ENCODE data around the gene LAYN. TPM values are rescaled to one million over a fixed set of nuclear protein-coding genes. Genes with fewer than 3 reads are reported as not detected.
A peak's percentile ranks its signal among the peaks of the same experiment; 100 is the strongest.

LAYN gene
- total RNA-seq, 6 experiments from 2014 or later: 0.19 to 2.0 (median 0.59) TPM

DNA sequence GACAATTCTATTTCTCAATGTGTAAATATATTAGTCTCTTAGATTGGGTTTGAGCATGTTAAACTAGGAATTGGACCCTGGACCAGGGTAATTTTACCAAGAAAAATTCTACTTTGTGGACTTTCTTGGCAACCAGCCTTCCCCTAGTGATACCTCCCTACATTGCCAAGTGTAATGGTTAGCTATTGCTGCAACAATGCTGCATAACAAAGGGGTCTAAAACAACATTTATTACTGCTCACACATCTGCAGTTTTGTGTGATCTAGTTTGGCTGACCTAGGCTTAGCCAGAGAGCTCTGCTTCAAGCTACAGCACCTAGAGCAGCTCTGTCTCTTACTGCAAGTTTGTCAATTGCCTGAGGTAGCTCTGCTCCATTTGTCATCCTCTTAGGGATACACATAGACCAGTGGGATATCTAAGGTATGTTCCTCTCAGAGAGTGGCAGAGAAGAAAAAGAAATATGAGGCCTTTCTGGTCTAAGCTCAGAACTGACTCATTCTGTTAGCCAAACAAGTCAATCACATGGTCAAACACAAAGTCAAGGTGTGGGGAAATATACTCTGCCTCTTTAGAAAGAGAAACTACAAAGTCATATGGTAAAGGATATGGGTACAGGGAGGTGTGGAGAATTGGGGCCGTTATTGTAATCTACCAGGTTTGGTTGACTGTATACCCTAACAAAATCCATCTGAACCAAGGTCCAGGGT is 2.0 kb upstream of the LAYN start:
- H3K4me3 ChIP-seq: no peak overlapping the region
- peaks cover 0 to 12% (median 3%) of the 10 kb centered on the region in 4 donors for H3K4me1 ChIP-seq
- no peak overlapping the region for H3K27ac ChIP-seq
- H3K27me3 ChIP-seq: peaks cover 0 to 18% of the 10 kb centered on the region in 2 donors
- no peaks in the 10 kb centered on the region for H3K36me3 ChIP-seq
- TF ChIP-seq CTCF (IDR thresholded peaks at IDR 0.05) (no peak), POLR2A (IDR thresholded peaks at IDR 0.05) (no peak)
- ATAC-seq: peak in 1 of 4 donors; percentile 38
- H3K9me3 ChIP-seq: no peaks in the 10 kb centered on the region
- no peak for DNase-seq
- WGBS (ENCODE audit: insufficient coverage, low coverage, low lambda C conversion rate, missing lambda C conversion rate): 82% methylated on average over 1 of the region's 1 CpG
- intact Hi-C loops (cut with DNase I): no loop called here

GRCh38 chr11:111539426-111540113 is 950 bp upstream of the LAYN start:
- H3K36me3 ChIP-seq: no peaks in the 10 kb centered on the region
- H3K27me3 ChIP-seq: peaks cover 0 to 18% of the 10 kb centered on the region in 2 donors
- 68% methylated on average over 6 of the region's 9 CpGs for WGBS (ENCODE audit: insufficient coverage, low coverage, low lambda C conversion rate, missing lambda C conversion rate)
- H3K27ac ChIP-seq: no peak overlapping the region
- intact Hi-C loops (cut with DNase I): no loop called here
- no peak overlapping the region for H3K4me3 ChIP-seq
- H3K9me3 ChIP-seq: no peaks in the 10 kb centered on the region
- TF ChIP-seq POLR2A (IDR thresholded peaks at IDR 0.05) (no peak), CTCF (IDR thresholded peaks at IDR 0.05) (no peak)
- H3K4me1 ChIP-seq: peaks cover 0 to 12% (median 3%) of the 10 kb centered on the region in 4 donors
- DNase-seq (no peak), ATAC-seq (no peak)

- intact Hi-C loops (cut with DNase I): no loop called here
- Histone ChIP-seq H3K27me3 (peaks cover 0 to 18% of the 10 kb centered on the region in 2 donors), H3K4me1 (peaks cover 0 to 12% (median 3%) of the 10 kb centered on the region in 4 donors), H3K36me3 (no peaks in the 10 kb centered on the region), H3K4me3 (peak overlapping the region; percentile 32 to 39 (median 36)), H3K9me3 (no peaks in the 10 kb centered on the region), H3K27ac (peak overlapping the region in 1 of 3 donors; percentile 57)
- ATAC-seq (peak; percentile 12 to 29 (median 20)), DNase-seq (no peak)
- no peak for TF ChIP-seq POLR2A (IDR thresholded peaks at IDR 0.05)
- TF ChIP-seq CTCF (IDR thresholded peaks at IDR 0.05): no peak
- WGBS (ENCODE audit: insufficient coverage, low coverage, low lambda C conversion rate, missing lambda C conversion rate): no CpG with 5 or more reads among the region's 22 CpGs
Measured at GRCh38 chr11:111540937-111541253, 375 bp downstream of the LAYN start.

DNA sequence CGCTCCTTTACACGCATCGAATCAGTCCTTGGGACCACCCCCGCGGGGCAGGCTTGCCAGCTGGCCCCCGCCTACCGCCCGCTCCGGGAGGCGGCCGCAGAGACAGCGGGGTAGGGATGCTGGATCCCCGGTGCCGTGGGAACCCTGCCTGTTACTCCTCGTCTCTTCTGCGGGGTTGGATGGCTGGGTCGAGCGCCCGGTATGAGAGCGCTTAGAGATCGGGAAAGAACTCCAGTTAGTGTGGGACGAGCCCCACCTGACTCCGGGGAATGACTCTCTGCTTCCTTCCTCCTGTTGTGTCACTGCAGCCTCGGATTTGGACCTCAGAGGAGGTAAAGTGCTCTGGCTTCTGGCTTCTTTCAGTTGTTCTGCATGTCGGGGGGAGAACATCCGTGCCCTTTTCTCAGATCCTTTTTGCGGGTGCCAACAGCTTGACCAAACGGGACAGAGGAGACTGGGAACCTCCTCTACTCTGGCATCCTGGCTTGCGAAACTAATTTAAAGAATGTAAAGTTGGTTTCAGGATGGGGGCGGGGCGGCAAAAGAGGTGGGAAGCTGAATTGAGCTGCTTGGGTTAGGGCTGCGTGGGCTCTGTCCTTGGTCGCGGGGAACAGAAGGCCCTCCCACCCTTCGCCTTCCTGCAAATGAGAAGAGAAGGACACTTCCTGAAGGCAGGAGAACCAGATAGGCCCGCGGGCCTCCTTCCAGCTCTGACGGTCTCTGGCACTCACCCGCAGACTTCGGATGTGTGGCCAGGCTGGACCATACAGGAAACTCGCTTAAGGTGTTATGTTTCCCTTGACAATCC is 938 bp downstream of the LAYN start:
- DNase-seq (peak; percentile 37 to 58 (median 46)), ATAC-seq (peak; percentile 46 to 64 (median 58))
- Histone ChIP-seq H3K27ac (peak overlapping the region in 1 of 3 donors; percentile 57), H3K4me1 (peaks cover 0 to 12% (median 3%) of the 10 kb centered on the region in 4 donors), H3K27me3 (peaks cover 0 to 18% of the 10 kb centered on the region in 2 donors), H3K4me3 (peak overlapping the region; percentile 32 to 39 (median 36)), H3K9me3 (no peaks in the 10 kb centered on the region), H3K36me3 (no peaks in the 10 kb centered on the region)
- TF ChIP-seq CTCF (IDR thresholded peaks at IDR 0.05): no peak
- no peak for TF ChIP-seq POLR2A (IDR thresholded peaks at IDR 0.05)
- WGBS (ENCODE audit: insufficient coverage, low coverage, low lambda C conversion rate, missing lambda C conversion rate): 6% methylated on average over 15 of the region's 41 CpGs
- intact Hi-C loops (cut with DNase I): no loop called here
